Measurements from ENCODE around the gene ASTN1.

DNA sequence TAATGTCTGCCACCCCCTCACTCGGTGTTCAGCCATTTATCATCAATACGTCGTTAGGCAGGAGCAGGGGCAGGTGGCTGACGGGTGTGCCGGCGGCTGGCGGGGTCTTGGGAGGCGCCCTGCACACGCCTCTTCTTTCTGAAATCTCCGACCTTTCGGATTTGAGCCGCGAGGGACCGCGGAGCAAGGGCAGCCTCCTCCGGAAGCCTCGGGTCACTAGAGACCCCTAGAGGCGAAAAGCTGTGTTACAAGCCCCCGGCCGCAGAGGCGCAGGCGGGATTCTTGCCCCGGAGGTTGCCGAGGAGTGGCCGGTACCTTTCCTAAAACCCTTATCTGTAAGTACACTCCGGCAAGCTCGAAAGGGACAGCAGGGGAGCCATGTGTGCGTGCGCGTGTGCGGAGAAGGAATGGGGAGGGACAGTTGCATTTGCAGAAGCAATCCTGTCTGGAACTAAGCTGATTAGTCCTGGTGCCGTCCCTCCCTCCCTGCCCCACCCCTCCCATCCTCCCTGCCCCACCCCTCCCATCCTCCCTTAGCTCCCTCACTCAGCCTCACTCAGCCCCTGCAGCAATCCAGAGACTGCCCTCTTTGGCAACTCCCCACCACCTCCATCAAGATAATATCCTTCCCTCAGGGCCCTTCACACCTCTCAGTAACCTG lies 17.2 kb upstream of the ASTN1 start:
- TF ChIP-seq CTCF (conservative IDR thresholded peaks at IDR 0.05; ENCODE audit: low read depth, low read length) (peak; percentile 79), EZH2phosphoT487 (IDR thresholded peaks at IDR 0.05; ENCODE audit: borderline replicate concordance, low read length) (no peak), EZH2 (IDR thresholded peaks at IDR 0.05; ENCODE audit: low read length, unreplicated experiment) (no peak)
